Left ventricle myocardium inferior (tissue), 1 donor: ENCODE data around the gene MTMR3. TPM values are rescaled to one million over a fixed set of nuclear protein-coding genes. Genes with fewer than 3 reads are reported as not detected.
"Not testable (repeated sequence)": the region's sequence is repeated elsewhere in the genome, so short reads cannot be mapped to it uniquely, and the experiment has no call there.

ENCODE experiments used
- DNase-seq: peaks from one replicate; pipeline ENCODE4 v3.0.0-alpha.2; 2020
- H3K27ac ChIP-seq: fragments of 200-600 bp; replicated peaks from 2 replicates; pipeline ENCODE4 v1.8.0; 2021
- H3K27me3 ChIP-seq: fragments of 200-600 bp; 2 replicates; pipeline ENCODE4 v1.8.0; 2021; ENCODE audit warnings: low read depth
- H3K36me3 ChIP-seq: fragments of 200-600 bp; 2 replicates; pipeline ENCODE4 v1.8.0; 2021
- H3K4me1 ChIP-seq: fragments of 200-600 bp; 2 replicates; pipeline ENCODE4 v1.8.0; 2021
- H3K4me3 ChIP-seq: fragments of 200-600 bp; 2 replicates; pipeline ENCODE4 v1.8.0; 2021; ENCODE audit warnings: mild to moderate bottlenecking, moderate library complexity
- H3K9me3 ChIP-seq: fragments of 200-600 bp; replicated peaks from 2 replicates; pipeline ENCODE4 v1.8.0; 2021
- intact Hi-C: fragments of 100-400 bp; cut with micrococcal nuclease; formaldehyde crosslinking; loops from one replicate; pipeline ENCODE4 v1.11.0; 2022
- long read RNA-seq: library from polyadenylated mRNA; unstranded; transcript quantifications from one replicate; pipeline ENCODE4 v2.0.0, GENCODE V29; 2021
- total RNA-seq: library from RNA; stranded (reverse); fragmentation: NEBNext Ultra II Directional; extraction: Animal tissue kit (Norgen Biotek cat#: 25700); gene quantifications from one replicate; pipeline ENCODE4 v1.2.1, GENCODE V29; 2021
- TF ChIP-seq, protein P1 (sequence below): fragments of 200-600 bp; IDR thresholded peaks from 2 replicates; pipeline ENCODE4 v1.8.0; 2021; ENCODE audit warnings: antibody characterized with exemption, mild to moderate bottlenecking, borderline replicate concordance
- donor health status: DM: no; HTN: yes; CAD: no; lungs with severe emphysema.

The MTMR3 gene
- 31.3 TPM for total RNA-seq
- long read RNA-seq, full-length matches to known transcripts, result 5 of 33 reads
- long read RNA-seq, partial matches to known transcripts, result 18 of 33 reads
- long read RNA-seq, other reads (novel, unspliced or antisense), result 10 of 33 reads

DNA sequence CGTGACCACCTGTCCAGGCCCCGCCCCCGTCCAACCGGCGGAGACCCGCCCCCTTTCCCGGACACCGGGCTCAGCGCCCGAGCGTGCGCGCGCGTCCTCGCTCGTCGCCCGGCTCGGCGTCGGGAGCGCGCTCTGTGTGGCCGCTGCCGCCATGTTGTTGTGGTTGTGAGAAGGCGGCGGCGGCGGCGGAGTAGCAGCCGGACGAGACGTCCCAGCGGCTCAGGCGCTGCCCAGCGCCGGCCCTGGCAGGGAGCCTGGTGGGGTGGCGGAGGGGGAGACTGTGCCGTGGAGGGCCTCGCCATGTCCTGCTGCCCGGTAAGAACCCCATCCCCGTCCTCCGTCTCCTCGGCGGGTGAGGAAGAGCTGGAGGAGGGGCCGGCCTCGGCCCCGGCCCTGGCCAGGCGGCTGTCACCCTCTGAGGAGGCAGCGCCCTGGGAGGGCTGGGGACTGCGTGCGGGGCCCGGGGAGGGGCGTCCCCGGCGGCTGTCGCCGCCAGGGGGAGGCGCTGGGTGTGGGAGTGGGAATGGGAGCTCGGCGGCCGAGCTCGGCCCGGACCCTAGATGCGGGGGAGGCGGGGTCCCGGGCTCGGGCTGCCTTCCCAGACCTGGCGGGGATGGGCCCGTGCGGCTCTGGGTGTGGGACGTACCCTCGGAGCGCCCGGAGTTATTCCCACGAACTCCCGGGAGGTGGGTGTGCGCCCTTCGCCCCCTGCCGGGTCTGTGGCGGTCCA lies at the start of gene MTMR3:
MTMR3 (plus strand) TSS at position 130 of the 730 bp plus-strand sequence. CDS start 87,886 bp downstream, outside the sequence.
- H3K36me3 ChIP-seq, result no peaks in the 10 kb centered on the region
- peak within 1 kb of the TSS; percentile 96 for H3K4me3 ChIP-seq
- TF ChIP-seq, protein P1, sequence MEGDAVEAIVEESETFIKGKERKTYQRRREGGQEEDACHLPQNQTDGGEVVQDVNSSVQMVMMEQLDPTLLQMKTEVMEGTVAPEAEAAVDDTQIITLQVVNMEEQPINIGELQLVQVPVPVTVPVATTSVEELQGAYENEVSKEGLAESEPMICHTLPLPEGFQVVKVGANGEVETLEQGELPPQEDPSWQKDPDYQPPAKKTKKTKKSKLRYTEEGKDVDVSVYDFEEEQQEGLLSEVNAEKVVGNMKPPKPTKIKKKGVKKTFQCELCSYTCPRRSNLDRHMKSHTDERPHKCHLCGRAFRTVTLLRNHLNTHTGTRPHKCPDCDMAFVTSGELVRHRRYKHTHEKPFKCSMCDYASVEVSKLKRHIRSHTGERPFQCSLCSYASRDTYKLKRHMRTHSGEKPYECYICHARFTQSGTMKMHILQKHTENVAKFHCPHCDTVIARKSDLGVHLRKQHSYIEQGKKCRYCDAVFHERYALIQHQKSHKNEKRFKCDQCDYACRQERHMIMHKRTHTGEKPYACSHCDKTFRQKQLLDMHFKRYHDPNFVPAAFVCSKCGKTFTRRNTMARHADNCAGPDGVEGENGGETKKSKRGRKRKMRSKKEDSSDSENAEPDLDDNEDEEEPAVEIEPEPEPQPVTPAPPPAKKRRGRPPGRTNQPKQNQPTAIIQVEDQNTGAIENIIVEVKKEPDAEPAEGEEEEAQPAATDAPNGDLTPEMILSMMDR, result peak; percentile 61
- peaks cover 51% of the 10 kb centered on the region for H3K4me1 ChIP-seq
- H3K9me3 ChIP-seq, result no peaks in the 10 kb centered on the region
- peak; percentile 94 for DNase-seq
- intact Hi-C loops, result no loop called here
- H3K27me3 ChIP-seq, result no peaks in the 10 kb centered on the region
- peak within 1 kb of the TSS; percentile 99 for H3K27ac ChIP-seq

DNA sequence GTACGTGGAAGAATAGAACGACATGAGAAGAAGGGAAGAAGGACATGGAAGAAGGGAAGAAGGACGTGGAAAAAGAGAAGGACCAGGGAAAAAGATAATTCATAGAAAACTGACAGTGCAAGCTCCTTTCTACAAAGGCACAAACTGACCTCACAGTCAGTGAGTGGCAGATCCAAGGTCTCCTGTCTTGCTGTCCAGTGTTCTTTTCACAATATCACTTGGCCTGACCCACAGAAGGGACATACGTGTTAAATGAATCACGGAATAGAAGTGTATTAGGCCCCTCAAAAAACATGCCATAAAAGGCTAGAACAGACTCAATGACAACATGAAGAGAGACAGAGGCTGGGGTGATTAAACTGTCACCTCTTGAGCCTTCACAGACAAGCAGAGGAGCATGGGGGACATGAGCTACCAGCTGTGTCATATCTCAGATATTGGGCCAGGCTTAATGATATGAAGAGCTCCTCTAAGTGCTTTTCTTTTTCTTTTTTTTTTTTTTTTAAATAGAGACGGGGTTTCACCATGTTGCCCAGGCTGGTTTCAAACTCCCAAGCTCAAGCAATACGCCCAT lies 49.5 kb upstream of the MTMR3 start:
- H3K36me3 ChIP-seq, result peaks cover 39% of the 10 kb centered on the region

DNA sequence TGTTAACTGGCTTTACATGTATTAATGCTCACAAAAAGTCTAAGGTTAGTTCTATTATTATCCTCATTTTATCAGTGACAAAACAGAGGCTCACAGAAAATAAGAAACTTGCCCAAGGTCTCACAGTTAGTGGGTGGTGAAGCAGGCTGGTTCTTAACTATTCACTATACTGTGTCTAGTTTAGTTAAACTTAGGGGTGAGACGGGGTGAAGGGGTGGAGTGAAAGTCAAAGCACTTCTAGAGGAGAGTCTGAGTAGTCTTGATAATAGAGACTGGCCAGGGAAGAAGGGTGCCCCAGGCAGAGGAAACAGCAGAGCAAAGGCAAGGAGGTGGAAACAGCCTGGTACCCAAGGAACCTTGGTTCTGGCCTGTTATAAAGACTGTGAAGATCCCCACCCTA lies 48.9 kb upstream of the MTMR3 start:
- intact Hi-C loops, result no loop called here
- Histone ChIP-seq H3K27me3 (no peaks in the 10 kb centered on the region), H3K36me3 (peaks cover 39% of the 10 kb centered on the region), H3K4me3 (no peak overlapping the region), H3K4me1 (peaks cover 79% of the 10 kb centered on the region), H3K27ac (peak overlapping the region; percentile 83), H3K9me3 (no peaks in the 10 kb centered on the region)
- no peak for DNase-seq
- TF ChIP-seq, protein P1, result no peak

More for the DNA sequence above, 49.5 kb upstream of the MTMR3 start:
- TF ChIP-seq, protein P1, result no peak
- Histone ChIP-seq H3K27me3 (no peaks in the 10 kb centered on the region), H3K9me3 (no peaks in the 10 kb centered on the region), H3K4me1 (peaks cover 76% of the 10 kb centered on the region), H3K4me3 (no peak overlapping the region), H3K27ac (peak overlapping the region; percentile 83)
- DNase-seq, result no peak
- intact Hi-C loops, result no loop called here

DNA sequence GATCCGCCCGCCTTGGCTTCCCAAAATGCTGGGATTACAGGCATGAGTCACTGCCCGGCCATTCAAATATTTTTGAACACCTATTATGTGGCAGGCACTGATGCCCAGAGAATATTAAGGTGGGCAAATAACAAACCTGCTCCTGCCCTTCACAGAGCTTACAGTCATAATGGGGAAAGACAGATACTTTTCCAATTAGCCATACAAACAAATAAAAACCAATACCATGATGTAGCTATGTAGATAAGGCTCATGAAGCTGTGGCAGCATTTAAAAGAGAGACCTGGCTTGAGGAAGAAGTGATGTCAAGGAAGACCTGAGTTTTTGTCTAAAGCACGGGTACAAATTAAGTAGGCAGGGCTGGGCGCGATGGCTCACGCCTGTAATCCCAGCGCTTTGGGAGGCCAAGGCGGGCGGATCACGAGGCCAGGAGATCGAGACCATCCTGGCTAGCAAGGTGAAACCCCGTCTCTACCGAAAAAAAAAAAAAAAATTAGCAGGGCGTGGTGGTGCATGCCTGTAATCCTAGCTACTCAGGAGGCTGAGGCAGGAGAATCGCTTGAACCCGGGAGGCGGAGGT lies 46.1 kb upstream of the MTMR3 start:
- H3K9me3 ChIP-seq, H3K27me3 ChIP-seq, intact Hi-C loops, DNase-seq, H3K27ac ChIP-seq: not testable (repeated sequence)
- H3K36me3 ChIP-seq, result peaks cover 24% of the 10 kb centered on the region
- peaks cover 60% of the 10 kb centered on the region for H3K4me1 ChIP-seq
- peak overlapping the region; percentile 78 for H3K4me3 ChIP-seq

DNA sequence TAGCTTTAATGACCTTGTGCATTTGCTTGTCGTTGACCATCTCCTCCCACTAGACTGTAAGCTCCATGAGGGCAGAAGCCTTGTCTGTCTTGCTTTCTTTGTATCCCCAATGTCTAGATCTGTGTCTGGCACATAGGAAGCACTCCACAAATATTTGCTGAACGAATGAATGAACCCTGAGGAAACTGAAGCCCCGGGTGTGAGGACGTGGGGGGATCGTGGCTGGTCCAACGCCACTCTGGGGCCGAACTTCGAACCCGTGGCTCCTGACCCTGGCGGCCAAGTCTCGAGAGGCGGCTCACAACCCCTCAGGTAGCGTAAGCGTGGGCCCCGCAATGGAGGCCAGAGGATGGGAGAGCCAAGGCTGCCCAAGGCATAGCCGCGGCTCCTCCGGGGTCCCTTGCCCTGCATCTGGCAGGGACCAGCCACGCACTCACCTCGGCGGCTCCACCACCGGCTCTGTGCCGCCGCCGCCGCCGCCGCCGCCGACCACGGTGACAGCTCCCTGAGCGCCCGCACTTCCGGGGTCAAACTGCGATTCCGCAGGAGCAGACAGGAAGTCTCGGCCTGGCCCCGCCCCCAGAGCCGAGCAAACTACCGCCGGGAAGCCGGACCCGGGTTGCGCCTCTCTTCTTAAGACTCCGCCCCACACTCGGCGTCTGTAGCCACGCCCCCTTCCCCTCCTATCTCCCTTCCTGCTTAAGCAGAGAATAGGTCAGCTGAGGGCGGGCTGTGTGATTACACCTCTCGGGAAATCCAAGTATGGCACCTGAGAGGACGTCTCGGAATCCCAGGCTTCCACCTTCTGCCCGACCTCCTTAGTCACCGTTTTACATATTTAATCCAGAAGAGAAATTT lies 45.0 kb upstream of the MTMR3 start, which contains the start of gene ASCC2:
ASCC2 (minus strand) TSS at position 534 of the 858 bp plus-strand sequence. CDS start 5,949 bp downstream, outside the sequence.
- Histone ChIP-seq H3K4me1 (peaks cover 49% of the 10 kb centered on the region), H3K27ac (peak within 1 kb of the TSS; percentile 84), H3K9me3 (no peaks in the 10 kb centered on the region), H3K27me3 (no peaks in the 10 kb centered on the region), H3K36me3 (peaks cover 16% of the 10 kb centered on the region), H3K4me3 (peak within 1 kb of the TSS; percentile 78)
- TF ChIP-seq, protein P1, result peak; percentile 38
- intact Hi-C loops, result no loop called here
- peak; percentile 100 for DNase-seq
